B cell (primary cell): Measurements from ENCODE around the gene MBNL2. TPM values are rescaled to one million over a fixed set of nuclear protein-coding genes. Genes with fewer than 3 reads are reported as not detected.

ENCODE experiments used
- ATAC-seq: fragments of 200-7000 bp; cut with Tn5 transposase; one replicate; pipeline ENCODE4 v1.10.0; 2021; ENCODE audit warnings: low read depth, mild to moderate bottlenecking, moderate number of reproducible peaks, moderate library complexity
- CTCF ChIA-PET: fragments of 350-600 bp; sonication (Branson Sonifier 250); formaldehyde crosslinking; loops from one replicate; lab custom pipeline; 2021; ENCODE audit warnings: antibody characterized with exemption, inconsistent platforms; lab: Charles Lee
- POLR2A ChIA-PET: fragments of 350-600 bp; sonication (Branson Sonifier 250); formaldehyde crosslinking; loops from one replicate; lab custom pipeline; 2021; ENCODE audit warnings: antibody characterized with exemption; lab: Charles Lee
- DNase-seq: peaks from one replicate; pipeline ENCODE4 v3.0.0; 2013
- H2AFZ ChIP-seq: 2 replicates; pipeline ENCODE4 v1.6.1; 2012; ENCODE audit warnings: mild to moderate bottlenecking, low read depth, low read length; ENCODE audit not compliant: insufficient read depth, poor library complexity, severe bottlenecking
- H3K27ac ChIP-seq, 2 donors: 1 replicate in 1 of 2; 2 replicates in 1 of 2; pipeline ENCODE4 v1.5.1; 2012 to 2013; ENCODE audit warnings: low read length in 2 of 2, mild to moderate bottlenecking in 2 of 2, moderate library complexity in 1 of 2
- H3K27me3 ChIP-seq, 4 experiments: fragments of 200-600 bp in 1 of 4; sonication (generic) in 1 of 4; replicated peaks in 1 of 4; 1 replicate in 2 of 4; 2 replicates in 2 of 4; pipeline versions ENCODE4 v1.6.1 to v1.7.0; 2013 to 2016; ENCODE audit warnings: low read length in 3 of 4, mild to moderate bottlenecking in 2 of 4, mixed read lengths in 1 of 4, moderate library complexity in 1 of 4; ENCODE audit not compliant: insufficient read depth in 4 of 4, control insufficient read depth in 3 of 4; ENCODE audit errors: control extremely low read depth in 1 of 4
- H3K36me3 ChIP-seq, 2 experiments: replicated peaks in 1 of 2; 1 replicate in 1 of 2; 2 replicates in 1 of 2; pipeline versions ENCODE4 v1.6.1 to v1.7.1; 2013; ENCODE audit warnings: low read length in 1 of 2; ENCODE audit not compliant: insufficient read depth in 2 of 2, control insufficient read depth in 1 of 2; ENCODE audit errors: control extremely low read depth in 1 of 2, extremely low read depth in 1 of 2
- H3K4me1 ChIP-seq, 2 donors: fragments of 200-600 bp in 1 of 2; sonication (generic) in 1 of 2; 1 replicate in 1 of 2; 2 replicates in 1 of 2; pipeline versions ENCODE4 v1.5.1 to v1.6.1; 2013 to 2017; ENCODE audit warnings: low read length in 2 of 2; ENCODE audit not compliant: control insufficient read depth in 2 of 2, insufficient read depth in 2 of 2
- H3K4me2 ChIP-seq: replicated peaks from 2 replicates; pipeline ENCODE3; 2012; ENCODE audit warnings: mild to moderate bottlenecking, low read depth, low read length; ENCODE audit not compliant: poor library complexity, severe bottlenecking
- H3K4me3 ChIP-seq, 5 experiments: fragments of 200-600 bp in 1 of 5; sonication (generic) in 1 of 5; 1 replicate in 3 of 5; 2 replicates in 2 of 5; pipeline versions ENCODE4 v1.5.1 to v1.7.0; 2011 to 2016; ENCODE audit warnings: low read length in 4 of 5, mild to moderate bottlenecking in 4 of 5, low read depth in 2 of 5, control low read depth in 1 of 5, moderate library complexity in 1 of 5; ENCODE audit not compliant: insufficient read depth in 1 of 5; ENCODE audit errors: control extremely low read depth in 1 of 5, extremely low read depth in 1 of 5
- H3K79me2 ChIP-seq: fragments of 200-600 bp; sonication (generic); one replicate; pipeline ENCODE4 v1.6.0; 2016; ENCODE audit warnings: low read length; ENCODE audit not compliant: control insufficient read depth, insufficient read depth
- H3K9ac ChIP-seq: fragments of 200-600 bp; sonication (generic); 2 replicates; pipeline ENCODE4 v1.6.1; 2017; ENCODE audit warnings: mild to moderate bottlenecking, low read length, moderate library complexity
- H3K9me3 ChIP-seq, 3 donors: one replicate each; pipeline versions ENCODE4 v1.6.1 to v1.7.1; 2013; ENCODE audit warnings: low read length in 2 of 3; ENCODE audit not compliant: control insufficient read depth in 2 of 3, insufficient read depth in 1 of 3; ENCODE audit errors: control extremely low read depth in 1 of 3
- H4K20me1 ChIP-seq: 2 replicates; pipeline ENCODE4 v1.6.0; 2012; ENCODE audit warnings: mild to moderate bottlenecking, low read length; ENCODE audit not compliant: insufficient read depth, control insufficient read depth, poor library complexity, severe bottlenecking
- H3K27ac Mint-ChIP-seq: one replicate; pipeline ENCODE4 v1.8.0; 2021; ENCODE audit warnings: mixed read lengths
- H3K27me3 Mint-ChIP-seq: one replicate; pipeline ENCODE4 v1.8.0; 2021; ENCODE audit warnings: mixed read lengths
- H3K4me1 Mint-ChIP-seq: one replicate; pipeline ENCODE4 v1.8.0; 2021; ENCODE audit warnings: mixed read lengths
- H3K4me3 Mint-ChIP-seq: one replicate; pipeline ENCODE4 v1.8.0; 2021; ENCODE audit warnings: mixed read lengths
- H3K9me3 Mint-ChIP-seq: one replicate; pipeline ENCODE4 v1.8.0; 2022; ENCODE audit warnings: mixed read lengths; ENCODE audit not compliant: insufficient read depth
- EZH2 ChIP-seq: IDR thresholded peaks from 2 replicates; pipeline ENCODE4 v1.6.1; 2012; ENCODE audit warnings: borderline replicate concordance, low read depth, mild to moderate bottlenecking, moderate library complexity, low read length; ENCODE audit not compliant: insufficient read depth, poor library complexity, severe bottlenecking
- WGBS: methylation state at CpG from one replicate; pipeline ENCODE4 v1.1.5; 2013; ENCODE audit warnings: missing lambda C conversion rate; ENCODE audit not compliant: insufficient coverage; 5-methylcytosine and 5-hydroxymethylcytosine counted together
- intact Hi-C: fragments of 100-400 bp; cut with micrococcal nuclease; formaldehyde crosslinking; loops from one replicate; pipeline ENCODE4 v1.10.0; 2022
- polyA plus RNA-seq: library from polyadenylated mRNA; depleted of rRNA; stranded (reverse); fragments of >200 nt; gene quantifications from 2 replicates; pipeline ENCODE4 v1.2.3, GENCODE V29; 2012
- total RNA-seq, 2 donors: library from RNA; stranded (reverse); fragments of 120-200 nt in 1 of 2; gene quantifications; 1 replicate in 1 of 2; 2 replicates in 1 of 2; pipeline versions ENCODE4 v1.2.3 to v1.2.4, GENCODE V29; 2013 to 2022
- TF ChIP-seq, protein P1 (sequence below): fragments of 200-600 bp; IDR thresholded peaks from one replicate; pipeline ENCODE4 v1.8.0; 2022; ENCODE audit warnings: antibody characterized with exemption, mild to moderate bottlenecking

Gene MBNL2
- total and polyA plus RNA-seq, 2 donors (not counting 1 experiment from before 2014, with no cell fraction given), result 6.9 to 50.1 TPM

DNA sequence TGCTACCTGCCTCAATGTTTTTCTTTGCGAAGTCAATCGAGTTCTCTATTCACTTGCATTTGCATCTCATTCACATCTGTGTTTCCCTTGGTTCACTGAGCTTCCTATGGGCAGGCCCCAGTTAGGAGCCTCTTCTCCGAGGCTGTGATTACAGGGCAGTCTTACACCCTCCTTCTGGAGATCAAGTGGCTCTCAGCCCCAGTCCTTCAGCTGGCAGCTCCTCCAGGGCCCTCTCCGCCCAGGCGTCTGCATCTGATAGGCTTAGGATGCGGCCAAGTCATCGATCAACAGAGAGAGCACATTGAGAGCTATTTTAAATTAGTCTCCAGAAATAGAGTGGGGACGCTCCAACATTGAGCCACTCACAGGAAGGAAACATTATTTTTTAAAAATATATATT lies 44.2 kb downstream of the MBNL2 start:
- Histone ChIP-seq H3K36me3 (peaks cover 5 to 20% of the 10 kb centered on the region in 2 experiments), H4K20me1 (peaks cover 83% of the 10 kb centered on the region), H3K4me2 (no peak overlapping the region), H3K79me2 (peaks cover 75% of the 10 kb centered on the region), H3K9me3 (no peaks in the 10 kb centered on the region), H2AFZ (no peak overlapping the region), H3K27ac (no peak overlapping the region), H3K27me3 (no peaks in the 10 kb centered on the region), H3K9ac (no peak overlapping the region), H3K4me3 (no peak overlapping the region), H3K4me1 (peaks cover 3 to 7% of the 10 kb centered on the region in 2 donors)
- intact Hi-C loops, result no loop called here
- ATAC-seq (no peak), DNase-seq (no peak)
- H3K27ac Mint-ChIP-seq, result no peak overlapping the region
- 93% methylated on average over 3 of the region's 8 CpGs for WGBS
- H3K9me3 Mint-ChIP-seq, result no peaks in the 10 kb centered on the region
- POLR2A ChIA-PET, result no interaction called here
- H3K4me1 Mint-ChIP-seq, result peaks cover 29% of the 10 kb centered on the region
- no peaks in the 10 kb centered on the region for H3K27me3 Mint-ChIP-seq
- CTCF ChIA-PET, result no interaction called here
- H3K4me3 Mint-ChIP-seq, result no peak overlapping the region
- TF ChIP-seq, protein P1, sequence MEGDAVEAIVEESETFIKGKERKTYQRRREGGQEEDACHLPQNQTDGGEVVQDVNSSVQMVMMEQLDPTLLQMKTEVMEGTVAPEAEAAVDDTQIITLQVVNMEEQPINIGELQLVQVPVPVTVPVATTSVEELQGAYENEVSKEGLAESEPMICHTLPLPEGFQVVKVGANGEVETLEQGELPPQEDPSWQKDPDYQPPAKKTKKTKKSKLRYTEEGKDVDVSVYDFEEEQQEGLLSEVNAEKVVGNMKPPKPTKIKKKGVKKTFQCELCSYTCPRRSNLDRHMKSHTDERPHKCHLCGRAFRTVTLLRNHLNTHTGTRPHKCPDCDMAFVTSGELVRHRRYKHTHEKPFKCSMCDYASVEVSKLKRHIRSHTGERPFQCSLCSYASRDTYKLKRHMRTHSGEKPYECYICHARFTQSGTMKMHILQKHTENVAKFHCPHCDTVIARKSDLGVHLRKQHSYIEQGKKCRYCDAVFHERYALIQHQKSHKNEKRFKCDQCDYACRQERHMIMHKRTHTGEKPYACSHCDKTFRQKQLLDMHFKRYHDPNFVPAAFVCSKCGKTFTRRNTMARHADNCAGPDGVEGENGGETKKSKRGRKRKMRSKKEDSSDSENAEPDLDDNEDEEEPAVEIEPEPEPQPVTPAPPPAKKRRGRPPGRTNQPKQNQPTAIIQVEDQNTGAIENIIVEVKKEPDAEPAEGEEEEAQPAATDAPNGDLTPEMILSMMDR, result no peak
- no peak for TF ChIP-seq EZH2

DNA sequence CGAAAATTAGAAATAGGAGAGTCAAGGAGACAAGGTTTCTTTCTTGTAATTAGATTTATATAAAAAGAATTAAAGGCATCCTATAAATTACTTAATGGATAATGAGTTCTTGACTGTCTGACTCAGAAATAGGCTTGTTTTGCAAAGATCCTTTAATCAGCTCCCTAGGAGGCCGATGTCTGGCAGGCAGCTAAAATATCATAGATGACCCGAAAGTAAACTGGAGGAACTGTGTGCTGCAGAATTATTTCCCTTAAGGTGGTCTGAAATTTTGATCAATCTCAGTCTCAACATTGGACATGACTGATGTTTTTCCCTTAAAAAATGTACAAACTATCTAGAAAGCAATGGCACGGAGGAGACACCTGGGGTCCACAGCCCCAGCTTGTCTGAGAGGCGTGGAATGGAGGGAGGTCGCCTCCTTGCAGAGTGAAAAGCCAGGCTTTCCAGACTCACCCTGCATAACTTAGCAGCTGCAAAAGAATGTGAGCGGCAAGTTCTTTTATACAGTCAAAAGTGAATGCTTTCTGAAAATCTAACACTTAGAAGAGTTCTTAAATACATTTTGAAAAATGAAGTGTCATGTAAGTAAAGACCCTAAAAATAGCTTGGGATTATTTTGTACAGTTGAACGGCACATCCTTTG lies 44.8 kb downstream of the MBNL2 start:
- intact Hi-C loops, result no loop called here
- TF ChIP-seq, protein P1, result no peak
- peaks cover 0 to 2% of the 10 kb centered on the region in 2 donors for H3K4me1 ChIP-seq
- peaks cover 77% of the 10 kb centered on the region for H4K20me1 ChIP-seq
- DNase-seq, result no peak
- ATAC-seq, result no peak
- H2AFZ ChIP-seq, result no peak overlapping the region
- no peak overlapping the region for H3K4me2 ChIP-seq
- no peak overlapping the region for H3K27ac ChIP-seq
- no peak overlapping the region for H3K4me3 ChIP-seq
- H3K36me3 ChIP-seq, result peaks cover 5 to 20% of the 10 kb centered on the region in 2 experiments
- no peak overlapping the region for H3K27ac Mint-ChIP-seq
- no peaks in the 10 kb centered on the region for H3K27me3 ChIP-seq
- ChIA-PET POLR2A (no interaction called here), CTCF (no interaction called here)
- no peaks in the 10 kb centered on the region for H3K9me3 ChIP-seq
- no peaks in the 10 kb centered on the region for H3K27me3 Mint-ChIP-seq
- H3K9me3 Mint-ChIP-seq, result no peaks in the 10 kb centered on the region
- H3K4me3 Mint-ChIP-seq, result no peak overlapping the region
- 92% methylated on average over 2 of the region's 8 CpGs for WGBS
- H3K9ac ChIP-seq, result no peak overlapping the region
- peaks cover 29% of the 10 kb centered on the region for H3K4me1 Mint-ChIP-seq
- peaks cover 72% of the 10 kb centered on the region for H3K79me2 ChIP-seq
